Endothelial cell (in vitro differentiated cells): ENCODE data around the gene CLASP2. TPM values are rescaled to one million over a fixed set of nuclear protein-coding genes. Genes with fewer than 3 reads are reported as not detected.

ENCODE experiments used
- DNase-seq: peaks from one replicate; pipeline ENCODE4 v3.0.0; 2021; ENCODE audit warnings: low spot score
- H3K27ac Mint-ChIP-seq: one replicate; pipeline ENCODE4 v1.8.0; 2021; ENCODE audit warnings: mixed read lengths, inconsistent platforms; ENCODE audit not compliant: unreplicated experiment
- H3K27me3 Mint-ChIP-seq: one replicate; pipeline ENCODE4 v1.8.0; 2021; ENCODE audit warnings: mild to moderate bottlenecking, moderate library complexity, mixed read lengths, inconsistent platforms; ENCODE audit not compliant: unreplicated experiment
- H3K36me3 Mint-ChIP-seq: one replicate; pipeline ENCODE4 v1.8.0; 2021; ENCODE audit warnings: mild to moderate bottlenecking, low read depth, mixed read lengths, inconsistent platforms; ENCODE audit not compliant: unreplicated experiment
- H3K4me1 Mint-ChIP-seq: one replicate; pipeline ENCODE4 v1.8.0; 2021; ENCODE audit warnings: mild to moderate bottlenecking, mixed read lengths, inconsistent platforms; ENCODE audit not compliant: unreplicated experiment
- H3K4me3 Mint-ChIP-seq: one replicate; pipeline ENCODE4 v1.8.0; 2021; ENCODE audit warnings: mild to moderate bottlenecking, mixed read lengths, inconsistent platforms; ENCODE audit not compliant: unreplicated experiment
- H3K9me3 Mint-ChIP-seq: one replicate; pipeline ENCODE4 v1.8.0; 2021; ENCODE audit warnings: mixed read lengths, inconsistent platforms; ENCODE audit not compliant: unreplicated experiment
- total RNA-seq: library from RNA; stranded (reverse); fragmentation: NEBNext Ultra II Directional; extraction: Animal tissue kit (Norgen Biotek cat#: 25700); gene quantifications from one replicate; pipeline ENCODE4 v1.2.1, GENCODE V29; 2021; ENCODE audit not compliant: unreplicated experiment
- TF ChIP-seq, protein P1 (sequence below): fragments of 200-600 bp; sonication (generic); IDR thresholded peaks from one replicate; pipeline ENCODE4 v1.5.0; 2021; ENCODE audit warnings: antibody characterized with exemption; ENCODE audit not compliant: unreplicated experiment

The CLASP2 gene
- total RNA-seq, 1 donor from 2014 or later, result 42.0 TPM

DNA sequence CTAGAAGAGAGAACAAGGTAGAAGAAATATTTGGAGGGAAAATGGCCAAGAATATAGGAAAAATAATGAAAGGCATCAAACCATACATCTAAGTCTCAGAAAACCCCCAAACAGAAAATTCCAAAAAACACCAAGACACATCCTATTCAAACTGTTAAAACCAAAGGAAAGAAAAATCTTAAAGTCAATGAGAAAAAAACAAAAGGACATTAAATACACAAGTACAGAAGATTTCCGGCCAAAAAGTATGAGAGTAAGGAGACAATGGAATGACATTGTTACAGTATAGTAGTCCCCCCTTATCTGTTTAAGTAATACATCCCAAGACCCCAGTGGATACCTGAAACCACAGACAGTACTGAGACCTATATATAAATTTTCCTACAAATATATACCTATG is 18.8 kb downstream of the CLASP2 start:
- Mint-ChIP-seq H3K36me3 (peaks cover 21% of the 10 kb centered on the region), H3K27me3 (peaks cover 1% of the 10 kb centered on the region), H3K27ac (no peak overlapping the region), H3K4me3 (no peak overlapping the region), H3K4me1 (peaks cover 4% of the 10 kb centered on the region), H3K9me3 (no peaks in the 10 kb centered on the region)
- TF ChIP-seq, protein P1, sequence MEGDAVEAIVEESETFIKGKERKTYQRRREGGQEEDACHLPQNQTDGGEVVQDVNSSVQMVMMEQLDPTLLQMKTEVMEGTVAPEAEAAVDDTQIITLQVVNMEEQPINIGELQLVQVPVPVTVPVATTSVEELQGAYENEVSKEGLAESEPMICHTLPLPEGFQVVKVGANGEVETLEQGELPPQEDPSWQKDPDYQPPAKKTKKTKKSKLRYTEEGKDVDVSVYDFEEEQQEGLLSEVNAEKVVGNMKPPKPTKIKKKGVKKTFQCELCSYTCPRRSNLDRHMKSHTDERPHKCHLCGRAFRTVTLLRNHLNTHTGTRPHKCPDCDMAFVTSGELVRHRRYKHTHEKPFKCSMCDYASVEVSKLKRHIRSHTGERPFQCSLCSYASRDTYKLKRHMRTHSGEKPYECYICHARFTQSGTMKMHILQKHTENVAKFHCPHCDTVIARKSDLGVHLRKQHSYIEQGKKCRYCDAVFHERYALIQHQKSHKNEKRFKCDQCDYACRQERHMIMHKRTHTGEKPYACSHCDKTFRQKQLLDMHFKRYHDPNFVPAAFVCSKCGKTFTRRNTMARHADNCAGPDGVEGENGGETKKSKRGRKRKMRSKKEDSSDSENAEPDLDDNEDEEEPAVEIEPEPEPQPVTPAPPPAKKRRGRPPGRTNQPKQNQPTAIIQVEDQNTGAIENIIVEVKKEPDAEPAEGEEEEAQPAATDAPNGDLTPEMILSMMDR, result no peak
- DNase-seq, result no peak

DNA sequence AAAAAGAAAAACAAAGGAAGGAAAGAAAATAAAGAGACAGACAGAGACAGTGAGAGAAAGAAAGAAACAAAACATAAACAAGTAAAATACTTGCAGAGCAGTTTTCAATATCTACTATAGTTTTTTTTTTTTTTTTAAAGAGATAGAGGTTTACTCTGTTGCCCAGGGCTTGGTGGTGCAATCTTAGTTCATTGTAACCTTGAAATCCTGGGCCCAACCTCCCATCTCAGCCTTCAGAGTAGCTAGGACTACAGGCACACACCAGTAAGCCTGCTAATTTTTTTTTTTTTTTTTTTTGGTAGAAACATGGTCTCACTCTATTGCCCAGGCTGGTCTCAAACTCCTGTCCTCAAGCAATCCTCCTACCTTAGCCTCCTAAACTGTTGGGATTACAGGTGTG is 23.1 kb downstream of the CLASP2 start:
- Mint-ChIP-seq H3K4me1 (peaks cover 4% of the 10 kb centered on the region), H3K4me3 (no peak overlapping the region)

DNA sequence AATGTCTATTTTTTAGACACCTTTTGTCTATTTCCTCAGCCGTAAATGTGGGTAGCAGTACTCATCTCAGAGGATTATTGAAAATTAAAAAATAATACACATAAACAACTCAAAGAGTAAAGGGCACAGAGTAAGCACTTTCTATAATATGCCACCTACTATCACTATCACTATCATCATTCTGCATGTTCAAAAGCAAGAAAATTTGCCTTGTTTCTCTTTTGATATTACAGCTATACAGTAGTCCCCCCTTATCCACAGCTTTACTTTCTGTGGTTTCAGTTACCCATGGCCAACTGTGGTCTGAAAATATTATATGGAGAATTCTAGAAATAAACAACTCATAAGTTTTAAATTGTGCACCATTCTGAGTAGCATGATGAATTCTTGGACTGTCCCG is 27.7 kb downstream of the CLASP2 start:
- no peaks in the 10 kb centered on the region for H3K9me3 Mint-ChIP-seq
- no peaks in the 10 kb centered on the region for H3K4me1 Mint-ChIP-seq
- peaks cover 1% of the 10 kb centered on the region for H3K27me3 Mint-ChIP-seq
- DNase-seq, result no peak
- TF ChIP-seq, protein P1, result no peak
- no peak overlapping the region for H3K27ac Mint-ChIP-seq
- H3K4me3 Mint-ChIP-seq, result no peak overlapping the region
- peaks cover 4% of the 10 kb centered on the region for H3K36me3 Mint-ChIP-seq

More for the DNA sequence above, 23.1 kb downstream of the CLASP2 start:
- Mint-ChIP-seq H3K9me3 (no peaks in the 10 kb centered on the region), H3K36me3 (no peaks in the 10 kb centered on the region), H3K27ac (no peak overlapping the region), H3K27me3 (peaks cover 1% of the 10 kb centered on the region)
- TF ChIP-seq, protein P1, result no peak
- no peak for DNase-seq

DNA sequence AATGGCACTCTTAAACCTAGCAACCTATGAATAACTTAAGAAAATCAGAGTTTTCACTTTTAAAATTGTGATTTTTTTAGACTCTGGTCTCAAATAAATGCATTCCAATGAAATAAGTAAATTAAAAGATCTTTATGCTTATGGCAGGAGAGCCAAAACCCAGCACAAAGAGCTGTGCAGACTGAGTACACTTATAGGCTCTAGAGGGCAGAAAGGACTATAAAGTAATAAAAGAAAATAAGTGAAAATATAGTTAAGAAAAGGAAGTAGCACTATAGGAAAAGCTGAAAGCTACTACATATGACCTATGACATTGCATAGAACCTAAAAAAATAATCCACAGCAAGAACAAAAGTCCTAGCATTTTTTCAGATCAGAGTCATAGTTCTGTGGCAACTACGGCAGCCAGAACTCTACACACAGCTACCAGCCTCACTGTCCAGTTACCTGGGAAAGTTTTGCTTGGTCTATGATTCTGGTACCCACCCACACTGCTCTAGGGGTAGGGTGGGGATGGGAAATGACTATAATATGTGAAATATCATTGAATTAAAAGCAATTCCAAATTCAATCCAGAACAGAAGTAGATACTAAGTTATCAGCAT is 30.5 kb downstream of the CLASP2 start:
- Mint-ChIP-seq H3K4me1 (no peaks in the 10 kb centered on the region), H3K27ac (no peak overlapping the region)
- TF ChIP-seq, protein P1, result no peak

DNA sequence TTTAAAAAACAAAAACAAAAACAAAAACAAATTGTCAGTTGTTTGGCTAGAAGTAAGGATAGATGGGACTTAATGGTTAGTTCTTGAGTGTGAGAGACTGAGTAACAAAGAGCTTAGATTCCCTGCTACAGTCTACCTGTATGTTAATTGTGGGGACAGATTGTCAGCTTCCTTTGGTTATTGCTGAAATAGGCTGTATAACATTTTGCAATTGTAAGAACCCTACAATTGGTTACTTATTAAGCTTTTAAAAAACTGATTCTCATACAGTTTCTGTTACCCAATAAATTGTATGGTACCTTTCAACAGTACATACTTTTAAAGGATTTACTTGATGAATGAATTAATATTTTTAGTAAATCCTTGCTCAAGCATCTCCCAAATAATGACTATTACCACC is 35.3 kb downstream of the CLASP2 start:
- H3K36me3 Mint-ChIP-seq, result peaks cover 26% of the 10 kb centered on the region
- no peak overlapping the region for H3K27ac Mint-ChIP-seq
- TF ChIP-seq, protein P1, result no peak
- no peak overlapping the region for H3K4me3 Mint-ChIP-seq
- DNase-seq, result no peak
- no peaks in the 10 kb centered on the region for H3K9me3 Mint-ChIP-seq
- H3K27me3 Mint-ChIP-seq, result no peaks in the 10 kb centered on the region
- peaks cover 4% of the 10 kb centered on the region for H3K4me1 Mint-ChIP-seq

More for the DNA sequence above, 30.5 kb downstream of the CLASP2 start:
- no peak for DNase-seq
- Mint-ChIP-seq H3K9me3 (no peaks in the 10 kb centered on the region), H3K36me3 (peaks cover 4% of the 10 kb centered on the region), H3K27me3 (no peaks in the 10 kb centered on the region), H3K4me3 (no peak overlapping the region)
